ENCODE results near the gene RTN1. TPM values are rescaled to one million over a fixed set of nuclear protein-coding genes. Genes with fewer than 3 reads are reported as not detected.

The RTN1 gene
- total RNA-seq, 2 experiments from 2014 or later, result not detected

DNA sequence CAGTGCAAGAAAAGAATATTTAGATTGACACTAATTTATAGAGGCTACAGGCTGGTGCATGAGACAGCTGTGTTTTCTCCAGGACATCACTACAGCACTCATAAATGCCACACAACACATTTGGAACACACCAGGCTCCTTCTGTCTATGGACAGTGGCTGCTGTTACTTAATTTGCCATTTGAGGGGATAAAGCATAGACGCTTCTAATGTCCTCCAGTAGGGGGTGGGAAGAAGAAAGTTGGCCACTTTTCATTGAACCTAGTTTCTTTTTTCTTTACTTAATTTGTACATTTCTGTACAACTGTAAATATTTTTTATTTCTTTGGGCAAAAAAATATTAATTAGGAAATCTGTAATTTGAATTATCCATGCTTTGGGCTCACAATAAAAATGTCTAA lies 12.4 kb upstream of the RTN1 start:
- Histone ChIP-seq H3K79me2 (ENCODE audit: insufficient read depth, low read depth, low read length) (no peaks in the 10 kb centered on the region), H3K36me3 (ENCODE audit: insufficient read depth, low read length) (no peaks in the 10 kb centered on the region), H3K27ac (ENCODE audit: low read depth, low read length, poor library complexity, severe bottlenecking) (no peak overlapping the region), H3K9me2 (ENCODE audit: insufficient read depth, low read length) (no peaks in the 10 kb centered on the region), H3K4me1 (ENCODE audit: insufficient read depth, low read length, poor library complexity, severe bottlenecking) (no peaks in the 10 kb centered on the region), H3K4me2 (ENCODE audit: low read length) (no peak overlapping the region), H3K4me3 (ENCODE audit: low read depth, low read length, poor library complexity, severe bottlenecking) (no peak overlapping the region), H2AFZ (ENCODE audit: low read length) (no peak overlapping the region), H3K9me3 (ENCODE audit: low read length) (no peaks in the 10 kb centered on the region), H4K20me1 (ENCODE audit: insufficient read depth, low read length) (no peaks in the 10 kb centered on the region)
- no TSS peak for BruUV-seq (replicated peaks)
- DNase-seq (ENCODE audit: low spot score), result peak; percentile 3
- ChIA-PET CTCF (ENCODE audit: unreplicated experiment) (no interaction called here), POLR2A (interaction anchor here (0.5 kb wide), 1 partner anchor 260 kb away, joined by 3 read pairs; no protein-coding TSS in a partner anchor)
- TF ChIP-seq, protein P1, sequence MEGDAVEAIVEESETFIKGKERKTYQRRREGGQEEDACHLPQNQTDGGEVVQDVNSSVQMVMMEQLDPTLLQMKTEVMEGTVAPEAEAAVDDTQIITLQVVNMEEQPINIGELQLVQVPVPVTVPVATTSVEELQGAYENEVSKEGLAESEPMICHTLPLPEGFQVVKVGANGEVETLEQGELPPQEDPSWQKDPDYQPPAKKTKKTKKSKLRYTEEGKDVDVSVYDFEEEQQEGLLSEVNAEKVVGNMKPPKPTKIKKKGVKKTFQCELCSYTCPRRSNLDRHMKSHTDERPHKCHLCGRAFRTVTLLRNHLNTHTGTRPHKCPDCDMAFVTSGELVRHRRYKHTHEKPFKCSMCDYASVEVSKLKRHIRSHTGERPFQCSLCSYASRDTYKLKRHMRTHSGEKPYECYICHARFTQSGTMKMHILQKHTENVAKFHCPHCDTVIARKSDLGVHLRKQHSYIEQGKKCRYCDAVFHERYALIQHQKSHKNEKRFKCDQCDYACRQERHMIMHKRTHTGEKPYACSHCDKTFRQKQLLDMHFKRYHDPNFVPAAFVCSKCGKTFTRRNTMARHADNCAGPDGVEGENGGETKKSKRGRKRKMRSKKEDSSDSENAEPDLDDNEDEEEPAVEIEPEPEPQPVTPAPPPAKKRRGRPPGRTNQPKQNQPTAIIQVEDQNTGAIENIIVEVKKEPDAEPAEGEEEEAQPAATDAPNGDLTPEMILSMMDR (conservative IDR thresholded peaks at IDR 0.05; ENCODE audit: low read length), result peak; percentile 62
- TF ChIP-seq EZH2phosphoT487 (IDR thresholded peaks at IDR 0.05; ENCODE audit: borderline replicate concordance, low read depth, low read length), result no peak
- intact Hi-C loops (cut with micrococcal nuclease; ENCODE audit: unreplicated experiment), result no loop called here

DNA sequence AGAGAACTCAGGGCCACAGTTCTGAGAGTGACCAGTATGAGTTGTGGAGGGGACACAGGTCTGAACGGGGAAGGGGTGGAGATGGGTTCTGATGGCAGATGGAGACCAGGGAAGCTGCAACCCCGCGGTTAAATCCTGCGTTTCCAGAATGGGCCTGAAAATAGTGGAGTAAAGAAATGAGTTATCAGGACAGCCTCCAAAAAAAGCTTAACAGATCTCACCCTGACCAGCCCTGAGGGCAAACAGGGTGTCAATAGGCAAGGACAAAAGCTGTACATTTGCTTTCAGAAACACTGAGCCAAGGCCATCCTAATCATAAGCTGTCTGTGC lies 555 bp upstream of the RTN1 start:
- Histone ChIP-seq H3K36me3 (ENCODE audit: insufficient read depth, low read length) (no peaks in the 10 kb centered on the region), H3K4me3 (ENCODE audit: low read depth, low read length, poor library complexity, severe bottlenecking) (no peak overlapping the region), H3K9me2 (ENCODE audit: insufficient read depth, low read length) (no peaks in the 10 kb centered on the region), H3K79me2 (ENCODE audit: insufficient read depth, low read depth, low read length) (no peaks in the 10 kb centered on the region), H3K4me1 (ENCODE audit: insufficient read depth, low read length, poor library complexity, severe bottlenecking) (no peaks in the 10 kb centered on the region), H3K27ac (ENCODE audit: low read depth, low read length, poor library complexity, severe bottlenecking) (no peak overlapping the region), H3K9me3 (ENCODE audit: low read length) (no peaks in the 10 kb centered on the region), H4K20me1 (ENCODE audit: insufficient read depth, low read length) (no peaks in the 10 kb centered on the region), H3K4me2 (ENCODE audit: low read length) (no peak overlapping the region), H2AFZ (ENCODE audit: low read length) (no peak overlapping the region)
- ChIA-PET POLR2A (interaction anchor here (0.5 kb wide), 1 partner anchor 595 kb away, joined by 3 read pairs; no protein-coding TSS in a partner anchor), CTCF (ENCODE audit: unreplicated experiment) (no interaction called here)
- no peak for DNase-seq (ENCODE audit: low spot score)
- BruUV-seq (replicated peaks), result no TSS peak
- intact Hi-C loops (cut with micrococcal nuclease; ENCODE audit: unreplicated experiment), result no loop called here
- TF ChIP-seq EZH2phosphoT487 (IDR thresholded peaks at IDR 0.05; ENCODE audit: borderline replicate concordance, low read depth, low read length), result no peak
- TF ChIP-seq, protein P1 (conservative IDR thresholded peaks at IDR 0.05; ENCODE audit: low read length), result no peak

DNA sequence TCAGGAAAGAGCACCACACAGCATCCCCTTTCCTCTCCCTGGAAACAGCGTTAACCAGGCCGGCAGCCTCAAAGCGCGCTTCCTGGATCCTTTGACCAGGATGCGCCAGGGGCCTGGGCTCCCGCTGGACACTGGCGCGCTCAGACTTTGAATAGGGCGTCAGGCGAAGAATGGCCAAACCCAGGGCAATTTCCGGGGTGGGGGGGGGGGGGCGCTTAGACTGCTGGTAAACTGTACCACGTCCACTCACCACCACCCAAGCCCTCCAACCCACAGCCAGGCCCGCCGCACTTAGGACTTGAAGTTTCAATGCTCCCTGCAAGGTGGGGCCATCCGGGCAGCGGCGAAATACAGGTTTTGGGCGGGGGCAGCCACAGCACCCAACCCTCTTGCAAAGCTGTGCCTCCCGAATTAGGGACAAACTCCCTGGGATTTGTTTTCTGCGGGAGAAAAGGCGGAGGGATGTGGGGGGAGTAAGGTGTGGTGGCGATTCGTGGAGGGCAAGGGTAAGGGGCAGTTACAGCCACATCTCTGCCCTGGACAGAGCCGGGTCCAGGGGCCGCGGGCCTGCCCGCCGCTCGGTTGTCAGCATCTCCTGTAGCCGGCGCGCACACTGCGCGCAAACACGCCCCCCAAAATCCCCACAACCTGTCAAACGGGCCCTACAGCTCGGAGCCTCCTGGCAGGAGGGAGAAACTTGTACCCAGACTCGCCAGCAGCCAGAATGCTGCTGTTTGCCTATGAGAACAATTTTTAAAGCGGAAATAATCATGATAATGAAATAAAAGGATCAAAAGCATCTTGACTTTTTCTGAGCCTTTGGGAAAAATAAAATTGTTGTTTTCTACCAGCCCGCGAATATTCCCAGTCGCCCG lies 958 bp downstream of the RTN1 start:
- no peak overlapping the region for H3K4me3 ChIP-seq (ENCODE audit: low read depth, low read length, poor library complexity, severe bottlenecking)
- CTCF ChIA-PET (ENCODE audit: unreplicated experiment), result no interaction called here
- TF ChIP-seq, protein P1 (conservative IDR thresholded peaks at IDR 0.05; ENCODE audit: low read length), result no peak
- no peak for TF ChIP-seq EZH2phosphoT487 (IDR thresholded peaks at IDR 0.05; ENCODE audit: borderline replicate concordance, low read depth, low read length)
- H3K9me2 ChIP-seq (ENCODE audit: insufficient read depth, low read length), result no peaks in the 10 kb centered on the region
- POLR2A ChIA-PET, result no interaction called here
- H3K27ac ChIP-seq (ENCODE audit: low read depth, low read length, poor library complexity, severe bottlenecking), result no peak overlapping the region
- intact Hi-C loops (cut with micrococcal nuclease; ENCODE audit: unreplicated experiment), result no loop called here
- no peaks in the 10 kb centered on the region for H3K36me3 ChIP-seq (ENCODE audit: insufficient read depth, low read length)
- H3K4me1 ChIP-seq (ENCODE audit: insufficient read depth, low read length, poor library complexity, severe bottlenecking), result no peaks in the 10 kb centered on the region
- DNase-seq (ENCODE audit: low spot score), result no peak
- H3K9me3 ChIP-seq (ENCODE audit: low read length), result no peaks in the 10 kb centered on the region
- no peak overlapping the region for H3K4me2 ChIP-seq (ENCODE audit: low read length)
- BruUV-seq (replicated peaks), result no TSS peak
- H4K20me1 ChIP-seq (ENCODE audit: insufficient read depth, low read length), result no peaks in the 10 kb centered on the region
- H3K79me2 ChIP-seq (ENCODE audit: insufficient read depth, low read depth, low read length), result no peaks in the 10 kb centered on the region
- H2AFZ ChIP-seq (ENCODE audit: low read length), result no peak overlapping the region
